Measurements from ENCODE around the gene UBE3B.

UBE3B gene

DNA sequence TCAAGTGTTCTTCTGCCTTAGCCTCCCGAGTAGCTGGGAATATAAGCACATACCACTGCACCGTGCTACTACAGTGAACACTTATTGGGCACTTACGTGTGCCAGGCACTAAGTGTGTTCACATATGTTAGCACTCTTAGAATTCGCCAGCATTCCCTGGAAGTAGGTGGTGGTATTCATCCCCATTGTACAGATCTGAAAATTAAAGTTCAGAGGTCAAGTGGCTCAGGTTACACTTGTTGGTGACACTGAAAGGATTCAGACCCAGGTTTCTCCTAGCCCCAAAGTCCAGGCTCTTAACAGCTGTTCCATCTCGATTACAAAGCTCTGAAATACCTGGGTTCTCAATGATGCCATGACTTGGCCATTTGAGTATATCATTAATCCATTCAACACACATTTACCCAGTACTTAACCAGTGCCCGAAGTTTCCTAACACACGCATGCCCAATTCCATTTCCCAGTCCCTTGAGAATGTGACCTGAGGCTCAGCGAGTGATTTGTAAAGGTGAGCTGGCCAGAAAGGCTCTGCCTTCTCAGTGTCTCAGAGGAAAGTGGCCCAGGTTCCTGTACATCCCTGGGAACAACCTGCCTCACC, 101.0 kb downstream of the UBE3B start:
- no peak for DNase-seq

DNA sequence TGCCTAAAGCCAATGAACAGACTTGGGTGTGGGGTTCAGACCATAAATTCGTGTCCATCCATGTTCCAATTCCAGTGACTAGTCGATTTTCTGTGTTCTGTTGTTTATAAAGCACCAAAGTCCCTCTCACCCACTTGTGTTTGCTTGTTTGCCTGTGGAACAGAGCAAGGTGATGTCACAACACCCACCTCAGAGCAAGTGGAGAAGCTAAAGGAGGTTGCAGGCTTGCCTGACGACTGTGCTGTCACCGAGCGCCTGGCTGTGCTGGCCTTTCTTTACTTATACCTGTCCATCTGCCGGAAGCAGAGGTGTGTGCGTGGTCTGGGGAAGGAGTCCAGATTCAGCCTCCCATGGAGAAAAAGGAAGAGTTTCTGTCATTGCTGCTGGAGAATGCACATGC, 102.2 kb downstream of the UBE3B start:
- no peak for DNase-seq

DNA sequence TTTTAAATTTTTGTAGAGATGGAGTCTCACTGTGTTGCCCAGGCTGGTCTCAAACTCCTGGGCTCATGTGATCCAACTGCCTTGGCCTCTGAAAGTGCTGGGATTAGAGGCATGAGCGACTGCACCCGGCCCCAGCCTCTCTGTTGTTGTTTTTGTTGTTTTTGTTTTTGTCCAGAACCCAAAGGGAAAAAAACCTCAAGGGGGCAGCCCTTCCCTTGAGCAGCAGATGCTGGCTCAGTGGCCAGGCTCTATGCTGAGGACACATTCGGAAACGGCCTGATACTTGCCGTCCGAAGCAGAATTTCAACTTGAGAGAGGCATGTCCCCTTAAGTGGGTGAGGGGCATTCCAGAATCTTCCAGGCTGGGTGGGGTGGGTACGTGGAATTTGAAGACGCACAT, 102.8 kb downstream of the UBE3B start:
- DNase-seq, result no peak

DNA sequence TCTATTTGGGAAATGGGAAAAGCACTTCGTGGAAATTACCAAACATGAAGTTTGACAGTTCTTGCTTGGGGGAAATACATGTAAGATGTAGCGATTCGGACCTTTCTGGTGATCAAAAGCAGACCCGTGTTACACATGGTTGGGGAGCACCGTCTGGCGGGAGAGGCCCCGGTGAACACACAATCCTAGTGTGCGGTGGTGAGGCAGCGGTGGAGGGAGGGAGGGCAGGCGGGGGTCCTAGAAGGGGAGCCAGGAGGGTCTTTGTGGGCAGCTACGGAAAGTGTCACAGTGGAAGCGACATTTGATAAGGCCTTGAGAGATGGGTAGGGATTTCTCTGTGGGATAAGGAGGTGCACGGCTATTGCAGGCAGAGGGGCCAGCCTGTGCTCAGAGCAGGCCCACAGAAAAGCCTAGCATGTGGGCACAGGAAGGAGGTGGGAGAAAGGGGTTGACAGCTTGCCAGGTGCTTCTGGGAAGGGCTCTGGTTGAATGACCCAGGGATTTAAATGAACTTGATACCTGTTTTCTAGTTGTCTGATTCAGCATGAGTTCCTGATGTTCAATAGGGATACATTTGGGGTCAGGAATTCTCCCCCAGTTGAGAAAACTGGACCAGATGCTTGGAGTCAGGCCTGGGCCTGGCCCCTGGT, 103.4 kb downstream of the UBE3B start:
- DNase-seq, result no peak

DNA sequence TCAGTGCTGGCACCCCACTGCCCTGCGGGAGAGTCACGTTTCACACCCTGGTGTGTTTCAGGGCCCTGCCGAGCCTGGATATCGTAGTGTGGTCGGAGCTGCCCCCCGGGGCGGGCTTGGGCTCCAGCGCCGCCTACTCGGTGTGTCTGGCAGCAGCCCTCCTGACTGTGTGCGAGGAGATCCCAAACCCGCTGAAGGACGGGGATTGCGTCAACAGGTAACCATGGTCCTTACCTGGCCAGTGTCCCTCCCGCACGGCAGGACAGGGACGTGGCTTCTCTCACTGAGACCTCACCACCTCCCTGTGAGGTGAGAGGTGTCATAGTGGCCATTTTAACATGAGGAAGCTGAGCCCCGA, 103.9 kb downstream of the UBE3B start:
- no peak for DNase-seq

DNA sequence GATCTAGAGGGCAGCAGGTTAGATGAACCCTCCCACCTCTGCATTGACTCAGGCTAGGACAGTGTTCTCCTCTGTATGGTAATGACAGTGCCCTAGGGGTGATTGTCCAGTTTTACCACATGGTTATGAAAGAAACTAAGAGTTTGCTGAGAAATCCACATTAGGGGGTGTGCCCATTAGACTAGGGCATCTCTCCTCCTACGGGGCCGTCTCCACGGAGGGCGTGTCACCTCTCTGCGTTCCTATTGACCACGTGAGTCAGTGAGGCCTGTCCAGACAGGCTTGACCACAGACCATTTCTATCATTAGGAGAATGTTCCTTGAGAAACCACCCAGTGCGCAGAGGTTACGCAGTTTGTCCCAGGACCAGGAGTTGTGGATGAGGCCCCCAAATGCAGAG, 104.4 kb downstream of the UBE3B start:
- no peak for DNase-seq

DNA sequence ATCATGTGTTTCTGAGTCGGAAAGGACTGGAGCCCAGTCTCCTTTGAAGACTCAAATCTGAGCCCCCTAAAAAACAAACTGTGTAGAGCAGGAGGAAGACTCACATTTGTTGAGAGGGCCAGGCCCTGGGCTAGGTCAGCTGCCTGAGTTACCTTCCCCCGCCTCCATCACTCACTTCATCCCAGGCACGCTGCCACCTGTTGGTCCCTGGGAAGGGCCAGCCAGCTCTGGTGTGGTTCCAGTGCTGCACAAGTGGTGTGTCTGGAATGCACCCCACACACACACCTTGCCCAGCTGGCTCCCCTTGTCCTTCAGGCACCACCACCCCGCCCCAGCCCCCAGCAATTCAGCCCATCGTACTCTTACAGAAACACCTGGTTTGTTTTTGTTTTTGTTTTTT, 105.2 kb downstream of the UBE3B start:
- DNase-seq, result no peak

DNA sequence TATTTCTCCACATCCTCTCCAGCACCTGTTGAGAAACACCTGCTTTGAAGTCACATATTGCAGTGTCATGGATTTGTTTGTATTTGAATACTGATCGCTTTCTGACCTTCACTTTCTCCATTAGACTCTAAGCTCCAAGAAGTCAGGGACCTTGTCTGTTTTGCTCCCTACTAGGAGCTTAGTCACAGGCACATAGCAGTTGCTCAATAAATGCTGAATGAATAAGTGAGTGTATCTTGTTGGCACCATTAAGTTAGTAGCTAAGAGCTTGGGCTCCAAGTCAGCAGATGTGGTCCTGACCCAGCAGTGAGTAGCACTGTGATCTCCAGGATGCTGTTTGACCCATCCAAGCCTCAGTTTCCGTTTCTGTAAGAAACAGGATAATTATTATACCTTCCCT, 106.3 kb downstream of the UBE3B start:
- DNase-seq, result no peak
